ENCODE measurements around the gene TENM4. TPM values are rescaled to one million over a fixed set of nuclear protein-coding genes. Genes with fewer than 3 reads are reported as not detected.

The TENM4 gene
- total and polyA plus RNA-seq, 2 of the 13 experiments (the other 11 are each of a cell fraction or from before 2014, with no cell fraction given), result not detected

- TF ChIP-seq ZNF512B (CRISPR knock-in tag; IDR thresholded peaks at IDR 0.05; ENCODE audit: borderline replicate concordance) (no peak), NFYC (CRISPR knock-in tag; IDR thresholded peaks at IDR 0.05) (no peak), ZNF589 (CRISPR knock-in tag; conservative IDR thresholded peaks at IDR 0.05) (no peak), USF2 (IDR thresholded peaks at IDR 0.05; ENCODE audit: low read depth, low read length) (no peak), USF2 (CRISPR knock-in tag; IDR thresholded peaks at IDR 0.05; ENCODE audit: borderline replicate concordance) (no peak), CENPBD1 (CRISPR knock-in tag; IDR thresholded peaks at IDR 0.05; ENCODE audit: borderline replicate concordance, low read depth) (no peak)
These were observed 468.7 kb downstream of the TENM4 start (continued) for GRCh38 chr11:78972177-78972576.

- H3K4me1 ChIP-seq (ENCODE audit: insufficient read depth, low read length), result no peaks in the 10 kb centered on the region
- H3K27me3 ChIP-seq (ENCODE audit: control insufficient read depth in 1 of 2, insufficient read depth in 2 of 2, low read length in 2 of 2), result peaks cover 0 to 5% of the 10 kb centered on the region in 2 experiments; a peak in 1 of 5 replicates
- no peaks in the 10 kb centered on the region for H3K79me2 ChIP-seq (ENCODE audit: insufficient read depth, low read length)
- no peaks in the 10 kb centered on the region for H3K36me3 ChIP-seq (replicated peaks in 1 of 2; ENCODE audit: control insufficient read depth in 1 of 2, insufficient read depth in 2 of 2, low read length in 2 of 2)
- POLR2A ChIA-PET, result no interaction called here
- intact Hi-C loops (cut with micrococcal nuclease; ENCODE audit: unreplicated experiment), result no loop called here
- DNase-seq (ENCODE audit: low spot score) (no peak), ATAC-seq (no peak), FAIRE-seq (no peak)
- H3K9me3 ChIP-seq (ENCODE audit: low read length), result no peaks in the 10 kb centered on the region
- 12% methylated on average over 3 of the region's 3 CpGs for WGBS (ENCODE audit: low lambda C conversion rate)
- H3K9ac ChIP-seq (ENCODE audit: insufficient read depth, low read depth, low read length), result no peak overlapping the region
- CTCF ChIA-PET (ENCODE audit: low intra/inter-chr PET ratio, low total read pairs), result no interaction called here
- no peak overlapping the region for H2AFZ ChIP-seq (ENCODE audit: low read length)
- in situ Hi-C loops (cut with HindIII; ENCODE audit: extremely low pct_ligation_motif_present, low pct_unique_long_range_greater_than_20kb), result no loop called here
- BruUV-seq (replicated peaks), result no TSS peak
- H4K20me1 ChIP-seq (ENCODE audit: insufficient read depth, low read length), result no peaks in the 10 kb centered on the region
- H3K4me2 ChIP-seq (ENCODE audit: low read depth, low read length), result no peak overlapping the region
- H3K4me3 ChIP-seq (replicated peaks in 1 of 3; ENCODE audit: insufficient read depth in 1 of 3, low read depth in 2 of 3, low read length in 3 of 3), result no peak overlapping the region
- H3K27ac ChIP-seq (ENCODE audit: extremely low read length, insufficient read depth, low read length), result no peak overlapping the region
- TF ChIP-seq ARID5B (CRISPR knock-in tag; IDR thresholded peaks at IDR 0.05) (no peak), ZKSCAN1 (IDR thresholded peaks at IDR 0.05; ENCODE audit: low read length) (no peak)
These were observed 473.0 kb downstream of the TENM4 start for GRCh38 chr11:78967811-78968210.

Data from HepG2 (cell line).